ENCODE measurements around the gene MMS22L. TPM values are rescaled to one million over a fixed set of nuclear protein-coding genes. Genes with fewer than 3 reads are reported as not detected.

MMS22L gene
- total RNA-seq = 10 to 100 TPM; 12.0 to 27.6 TPM

GRCh38 chr6:97282726-97283617, at the start of gene MMS22L:
TSS of gene MMS22L (minus strand) at chr6:97283216. CDS start at chr6:97282477, 739 bp downstream.

All from melanocyte of skin (primary cell).